ENCODE measurements around the gene GHRH.

Gene GHRH

GRCh38 chr20:37237656-37238055, 24.0 kb downstream of the GHRH start:
- no peak for DNase-seq (ENCODE audit: low spot score)

- DNase-seq (ENCODE audit: low spot score): no peak
Measured at GRCh38 chr20:37236462-37236861, 25.2 kb downstream of the GHRH start.

GRCh38 chr20:37235065-37235464, 26.5 kb downstream of the GHRH start:
- DNase-seq (ENCODE audit: low spot score): no peak

GRCh38 chr20:37234254-37234581, 27.4 kb downstream of the GHRH start:
- DNase-seq (ENCODE audit: low spot score): no peak

- DNase-seq (ENCODE audit: low spot score): no peak
Measured at GRCh38 chr20:37233548-37234253, 27.9 kb downstream of the GHRH start.

GRCh38 chr20:37231947-37232630, 29.5 kb downstream of the GHRH start:
- no peak for DNase-seq (ENCODE audit: low spot score)

GRCh38 chr20:37230200-37230599, 31.4 kb downstream of the GHRH start:
- DNase-seq (ENCODE audit: low spot score): no peak

- DNase-seq (ENCODE audit: low spot score): no peak
Measured at GRCh38 chr20:37229357-37229756, 32.3 kb downstream of the GHRH start.

- no peak for DNase-seq (ENCODE audit: low spot score)
Measured at GRCh38 chr20:37228656-37229055, 33.0 kb downstream of the GHRH start.

GRCh38 chr20:37228082-37228481, 33.5 kb downstream of the GHRH start:
- DNase-seq (ENCODE audit: low spot score): no peak

GRCh38 chr20:37226889-37227288, 34.7 kb downstream of the GHRH start:
- no peak for DNase-seq (ENCODE audit: low spot score)

GRCh38 chr20:37225146-37225545, 36.5 kb downstream of the GHRH start:
- no peak for DNase-seq (ENCODE audit: low spot score)

GRCh38 chr20:37223053-37223452, 38.6 kb downstream of the GHRH start:
- no peak for DNase-seq (ENCODE audit: low spot score)

GRCh38 chr20:37222086-37222485, 39.5 kb downstream of the GHRH start:
- DNase-seq (ENCODE audit: low spot score): no peak

GRCh38 chr20:37220731-37221130, 40.9 kb downstream of the GHRH start:
- DNase-seq (ENCODE audit: low spot score): no peak

- DNase-seq (ENCODE audit: low spot score): no peak
Measured at GRCh38 chr20:37219751-37220668, 41.6 kb downstream of the GHRH start.

- DNase-seq (ENCODE audit: low spot score): no peak
Measured at GRCh38 chr20:37218976-37219375, 42.6 kb downstream of the GHRH start.

- DNase-seq (ENCODE audit: low spot score): no peak
Measured at GRCh38 chr20:37218441-37218840, 43.2 kb downstream of the GHRH start.

- DNase-seq (ENCODE audit: low spot score): no peak
Measured at GRCh38 chr20:37209661-37210314, 51.8 kb downstream of the GHRH start.

GRCh38 chr20:37209193-37209592, 52.4 kb downstream of the GHRH start:
- DNase-seq (ENCODE audit: low spot score): no peak

GRCh38 chr20:37207171-37207570, 54.4 kb downstream of the GHRH start:
- DNase-seq (ENCODE audit: low spot score): no peak

GRCh38 chr20:37205794-37206193, 55.8 kb downstream of the GHRH start:
- DNase-seq (ENCODE audit: low spot score): no peak
